ENCODE measurements around the gene SLC4A11. TPM values are rescaled to one million over a fixed set of nuclear protein-coding genes. Genes with fewer than 3 reads are reported as not detected.

Gene SLC4A11
- total RNA-seq: 0.84 and 0.89 TPM in 2 replicates

DNA sequence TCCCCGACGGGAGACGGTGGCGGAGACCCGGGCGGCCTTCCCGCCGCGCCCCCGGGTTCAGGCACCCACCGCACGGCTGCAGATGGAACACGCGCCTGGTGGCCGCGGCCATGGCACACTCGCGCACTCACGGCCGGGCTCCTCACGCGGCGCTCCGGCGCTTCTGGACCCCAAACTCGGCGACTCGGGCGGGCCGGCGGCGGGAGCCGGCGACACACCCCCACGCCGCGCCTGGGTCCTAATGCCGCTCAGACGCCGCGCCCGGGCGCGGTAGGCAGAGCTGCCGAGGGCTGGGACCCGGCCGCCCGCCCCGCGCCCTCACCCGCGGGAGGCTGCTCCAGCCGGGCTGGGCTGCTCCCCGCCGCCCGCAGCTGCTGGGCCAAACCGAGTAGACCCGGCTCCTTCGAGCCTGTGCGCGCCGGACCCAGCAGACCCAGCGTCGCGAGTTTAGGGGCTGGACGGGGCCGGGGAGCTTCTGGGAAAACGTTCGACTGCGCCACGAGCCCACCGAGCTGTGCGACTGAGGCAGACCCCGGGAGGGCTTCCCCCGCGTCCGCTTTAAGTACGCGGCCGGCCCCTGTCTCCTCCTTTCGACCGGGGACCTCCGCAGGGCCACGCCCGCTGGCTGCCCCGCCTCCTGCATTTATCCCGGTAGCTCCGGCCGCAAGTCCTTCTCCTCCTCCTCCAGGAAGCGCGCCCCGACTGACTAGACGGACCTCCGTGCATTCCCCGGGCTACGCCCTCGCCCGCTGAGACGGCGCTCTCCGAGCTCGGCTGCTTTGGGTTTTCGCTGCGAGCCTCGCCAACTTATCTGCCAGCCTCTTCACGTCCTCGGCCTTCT lies at the start of gene SLC4A11:
Gene SLC4A11, minus strand, starts transcription at position 165 of the 841 bp plus-strand sequence. Its CDS starts 53 bp downstream, at position 112.

DNA sequence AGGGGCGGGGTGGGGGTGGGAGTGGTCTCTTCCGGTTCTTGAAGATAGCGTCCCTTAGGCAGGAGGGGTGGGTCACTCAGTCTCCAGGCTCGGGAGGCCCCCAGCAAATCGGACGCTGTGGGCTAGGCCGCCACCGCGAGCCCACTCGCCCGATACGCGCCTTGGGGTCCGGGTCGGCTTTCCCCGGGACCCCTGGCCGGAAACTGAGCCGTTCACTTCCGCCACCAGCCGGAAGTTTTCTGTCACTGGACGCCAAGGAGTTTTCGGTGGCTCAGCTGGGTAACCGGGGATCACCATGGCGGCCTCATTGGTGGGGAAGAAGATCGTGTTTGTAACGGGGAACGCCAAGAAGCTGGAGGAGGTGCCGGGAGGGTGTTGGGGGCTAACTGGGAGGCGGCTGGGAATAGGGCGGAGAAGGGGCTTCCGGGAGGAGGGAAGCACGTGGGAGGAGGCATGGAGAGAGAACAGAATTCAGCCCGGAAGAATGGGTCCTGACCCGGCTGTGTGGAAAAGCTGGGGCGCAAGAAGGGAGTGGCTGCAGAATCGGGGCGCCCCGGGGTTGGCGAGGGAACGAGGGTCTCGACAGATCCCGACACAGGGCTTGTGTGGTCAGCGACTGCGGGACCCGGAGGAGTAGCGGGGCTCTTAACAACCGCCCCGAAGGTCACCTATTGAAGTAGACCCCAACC lies 29.6 kb downstream of the SLC4A11 start, which contains the start of gene ITPA:
Gene ITPA, plus strand, starts transcription at position 242 of the 689 bp plus-strand sequence. Its CDS starts 54 bp downstream, at position 296.

DNA sequence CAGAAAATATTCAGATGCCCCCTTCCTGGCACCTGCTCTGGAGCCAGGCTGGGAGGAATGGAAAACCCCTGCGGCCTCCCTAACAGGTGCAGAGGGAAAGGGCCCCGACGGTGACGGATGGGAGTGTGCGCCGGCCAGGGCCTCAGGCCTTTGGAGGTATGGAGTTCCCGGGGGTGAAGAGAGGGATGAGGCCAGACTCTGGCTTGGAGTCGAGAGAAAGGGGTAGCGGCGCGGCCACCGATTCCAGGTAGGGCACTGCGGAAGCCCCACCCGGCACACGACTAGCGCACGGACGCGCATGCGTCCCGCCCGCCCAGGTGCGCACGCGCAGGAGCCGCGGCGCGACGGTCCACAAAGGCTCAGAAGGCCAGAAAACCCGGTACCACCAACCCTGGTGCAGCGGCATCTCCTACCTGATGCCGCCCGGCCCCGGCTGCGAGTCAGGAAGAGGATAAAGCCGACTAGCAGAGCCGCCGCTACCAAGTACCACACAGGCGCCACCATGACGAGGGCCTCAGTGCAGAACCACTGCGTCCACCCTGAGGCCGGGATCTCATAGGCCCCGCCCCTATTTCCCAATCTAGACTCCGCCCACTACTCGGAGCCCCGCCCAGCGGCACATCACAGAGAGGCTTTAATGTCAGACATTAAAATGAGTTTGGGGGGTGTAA lies 34.7 kb downstream of the SLC4A11 start, which contains the start of gene DDRGK1:
Gene DDRGK1, minus strand, starts transcription at position 559 of the 671 bp plus-strand sequence. Its CDS starts 55 bp downstream, at position 504.

Other genes starting within 250 kb of the SLC4A11 start
- not detected in 2 replicates for gene GNRH2, start 195.6 kb downstream of the SLC4A11 start, total RNA-seq
- gene MRPS26, start 193.1 kb downstream of the SLC4A11 start, total RNA-seq: 74.9 and 89.9 TPM in 2 replicates
- not detected in 2 replicates for gene OXT, start 167.6 kb downstream of the SLC4A11 start, total RNA-seq
- not detected in 2 replicates for gene AVP, start 154.5 kb downstream of the SLC4A11 start, total RNA-seq
- gene FASTKD5, start 79.3 kb downstream of the SLC4A11 start, total RNA-seq: 8.6 and 9.1 TPM in 2 replicates
- 5.2 and 5.5 TPM in 2 replicates for gene UBOX5, start 79.3 kb downstream of the SLC4A11 start, total RNA-seq
- gene LZTS3, start 65.6 kb downstream of the SLC4A11 start, total RNA-seq: 1.2 and 1.5 TPM in 2 replicates
- gene DDRGK1, start 34.5 kb downstream of the SLC4A11 start, total RNA-seq: 39.4 and 41.2 TPM in 2 replicates
- gene ITPA, start 29.7 kb downstream of the SLC4A11 start, total RNA-seq: 72.6 and 77.0 TPM in 2 replicates
- gene DNAAF9, start 168.5 kb upstream of the SLC4A11 start, total RNA-seq: 5.9 and 6.7 TPM in 2 replicates
- 14.3 and 14.4 TPM in 2 replicates for gene ATRN, start 231.8 kb upstream of the SLC4A11 start, total RNA-seq

Data from bronchus fibroblast of lung (primary cell).